ENCODE measurements around the gene WDR45. TPM values are rescaled to one million over a fixed set of nuclear protein-coding genes. Genes with fewer than 3 reads are reported as not detected.
"Not testable (repeated sequence)": the region's sequence is repeated elsewhere in the genome, so short reads cannot be mapped to it uniquely, and the experiment has no call there.

WDR45 gene
- 49.3 and 64.3 TPM in 2 replicates for total RNA-seq
- polyA plus RNA-seq (2012), result 93.0 TPM

- peak; percentile 73 for DNase-seq (ENCODE audit: low read depth)
Observed at GRCh38 chrX:49079489-49080428, at the start of gene WDR45. Gene WDR45 (minus strand): TSS chrX:49079887. CDS start chrX:49078095, 1,792 bp downstream.

- DNase-seq (ENCODE audit: low read depth), result no peak
Observed at GRCh38 chrX:49129427-49129826, 49.7 kb upstream of the WDR45 start.

GRCh38 chrX:49127742-49128258 is 48.1 kb upstream of the WDR45 start:
- not testable (repeated sequence) for DNase-seq (ENCODE audit: low read depth)

GRCh38 chrX:49122499-49122898 is 42.8 kb upstream of the WDR45 start:
- no peak for DNase-seq (ENCODE audit: low read depth)

- no peak for DNase-seq (ENCODE audit: low read depth)
Observed at GRCh38 chrX:49120091-49120490, 40.4 kb upstream of the WDR45 start.

GRCh38 chrX:49117581-49117980 is 37.9 kb upstream of the WDR45 start:
- DNase-seq (ENCODE audit: low read depth), result no peak

GRCh38 chrX:49116716-49117115 is 37.0 kb upstream of the WDR45 start:
- DNase-seq (ENCODE audit: low read depth), result no peak

GRCh38 chrX:49116076-49116475 is 36.4 kb upstream of the WDR45 start:
- DNase-seq (ENCODE audit: low read depth), result no peak

GRCh38 chrX:49111791-49112190 is 32.1 kb upstream of the WDR45 start:
- no peak for DNase-seq (ENCODE audit: low read depth)

- DNase-seq (ENCODE audit: low read depth), result no peak
Observed at GRCh38 chrX:49110417-49110816, 30.7 kb upstream of the WDR45 start.

GRCh38 chrX:49108641-49109040 is 29.0 kb upstream of the WDR45 start:
- no peak for DNase-seq (ENCODE audit: low read depth)

GRCh38 chrX:49106930-49107329 is 27.2 kb upstream of the WDR45 start:
- DNase-seq (ENCODE audit: low read depth), result peak; percentile 38

- DNase-seq (ENCODE audit: low read depth), result no peak
Observed at GRCh38 chrX:49106296-49106695, 26.6 kb upstream of the WDR45 start.

- no peak for DNase-seq (ENCODE audit: low read depth)
Observed at GRCh38 chrX:49103637-49104036, 23.9 kb upstream of the WDR45 start.

GRCh38 chrX:49102190-49102589 is 22.5 kb upstream of the WDR45 start:
- no peak for DNase-seq (ENCODE audit: low read depth)

- no peak for DNase-seq (ENCODE audit: low read depth)
Observed at GRCh38 chrX:49101629-49101984, 21.9 kb upstream of the WDR45 start.

- DNase-seq (ENCODE audit: low read depth), result peak; percentile 92
Observed at GRCh38 chrX:49100704-49101628, 21.3 kb upstream of the WDR45 start.

- DNase-seq (ENCODE audit: low read depth), result no peak
Observed at GRCh38 chrX:49096419-49096818, 16.7 kb upstream of the WDR45 start.

- DNase-seq (ENCODE audit: low read depth), result no peak
Observed at GRCh38 chrX:49089553-49089952, 9.9 kb upstream of the WDR45 start.

- no peak for DNase-seq (ENCODE audit: low read depth)
Observed at GRCh38 chrX:49082271-49082871, 2.7 kb upstream of the WDR45 start.

- DNase-seq (ENCODE audit: low read depth), result no peak
Observed at GRCh38 chrX:49077941-49078340, 1.7 kb downstream of the WDR45 start.

Measured in myocyte (in vitro differentiated cells).